Lung (tissue), 12 donors: ENCODE data around the gene PCSK5. TPM values are rescaled to one million over a fixed set of nuclear protein-coding genes. Genes with fewer than 3 reads are reported as not detected.
A peak's percentile ranks its signal among the peaks of the same experiment; 100 is the strongest.

Experiments used
- ATAC-seq: fragments of 200-7000 bp; cut with Tn5 transposase; one replicate; pipeline ENCODE4 v1.9.1; 2020; ENCODE audit warnings: moderate number of reproducible peaks; ENCODE audit not compliant: insufficient read depth, low FRiP score
- DNase-seq, 3 donors: peaks; one replicate each; pipeline ENCODE4 v3.0.0-alpha.2; 2013 to 2017
- H3K27ac ChIP-seq, 2 donors: one replicate each; pipeline ENCODE4 v1.5.1; 2013; ENCODE audit warnings: mild to moderate bottlenecking in 2 of 2, moderate library complexity in 2 of 2, control low read depth in 1 of 2, inconsistent platforms in 1 of 2, low read depth in 1 of 2, low read length in 1 of 2
- H3K27me3 ChIP-seq, 3 donors: one replicate each; pipeline ENCODE4 v1.5.1; 2013; ENCODE audit warnings: low read length in 2 of 3; ENCODE audit not compliant: control insufficient read depth in 3 of 3, insufficient read depth in 3 of 3
- H3K36me3 ChIP-seq, 4 donors: one replicate each; pipeline ENCODE4 v1.5.1; 2013; ENCODE audit warnings: low read length in 4 of 4, mild to moderate bottlenecking in 1 of 4, moderate library complexity in 1 of 4; ENCODE audit not compliant: control insufficient read depth in 4 of 4, insufficient read depth in 4 of 4
- H3K4me1 ChIP-seq, 5 donors: one replicate each; pipeline ENCODE4 v1.5.1; 2013; ENCODE audit warnings: low read length in 5 of 5, mild to moderate bottlenecking in 2 of 5, moderate library complexity in 1 of 5; ENCODE audit not compliant: control insufficient read depth in 5 of 5, insufficient read depth in 5 of 5
- H3K4me3 ChIP-seq: one replicate; pipeline ENCODE4 v1.5.1; 2013; ENCODE audit warnings: mild to moderate bottlenecking, control low read depth, moderate library complexity
- H3K9ac ChIP-seq, 2 donors: one replicate each; pipeline ENCODE4 v1.5.1; 2013; ENCODE audit warnings: low read length in 2 of 2, control low read depth in 1 of 2; ENCODE audit not compliant: insufficient read depth in 1 of 2
- H3K9me3 ChIP-seq, 4 donors: one replicate each; pipeline ENCODE4 v1.5.1; 2013; ENCODE audit warnings: low read length in 3 of 4, mild to moderate bottlenecking in 1 of 4, moderate library complexity in 1 of 4; ENCODE audit not compliant: control insufficient read depth in 4 of 4, insufficient read depth in 3 of 4
- CTCF ChIP-seq: IDR thresholded peaks from 2 replicates; pipeline ENCODE4 v1.5.1; 2012; ENCODE audit warnings: mild to moderate bottlenecking; ENCODE audit errors: control extremely low read depth, extremely low read depth
- WGBS, 2 donors: extraction: QIAGEN DNeasy Blood & Tissue Kit; methylation state at CpG; one replicate each; pipeline ENCODE4 v1.1.7; 2013; 5-methylcytosine and 5-hydroxymethylcytosine counted together
- polyA plus RNA-seq, 2 donors: library from polyadenylated mRNA; stranded (reverse); fragments of 200-250 nt; gene quantifications; one replicate each; pipeline ENCODE4 v1.2.1, GENCODE V29; 2013
- total RNA-seq, 2 donors: library from RNA; depleted of rRNA in 1 of 2; stranded (reverse); fragments of >200 nt in 1 of 2; gene quantifications; one replicate each; pipeline ENCODE4 v1.2.1, GENCODE V29; 2014 to 2021
- donor health status: control.
- donor health status: control.
- donor health status: Bipolar disorder and iron deficiency.
- donor health status: healthy.
- donor health status: DM: yes; HTN: yes; CAD: no.

Gene PCSK5
- total and polyA plus RNA-seq, 4 donors, result 1.9 to 28.2 (median 13.6) TPM

GRCh38 chr9:76099516-76099915 is 209.0 kb downstream of the PCSK5 start:
- Histone ChIP-seq H3K36me3 (peaks cover 0 to 9% (median 0%) of the 10 kb centered on the region in 4 donors), H3K4me3 (no peak overlapping the region), H3K4me1 (peaks cover 2 to 24% (median 10%) of the 10 kb centered on the region in 5 donors), H3K27ac (no peak overlapping the region), H3K9me3 (peaks cover 0 to 2% (median 0%) of the 10 kb centered on the region in 4 donors), H3K9ac (no peak overlapping the region), H3K27me3 (no peaks in the 10 kb centered on the region)
- DNase-seq, result no peak
- WGBS, 2 donors, result 46 to 58% methylated on average over 8 of the region's 8 CpGs
- no peak for TF ChIP-seq CTCF
- ATAC-seq, result no peak

GRCh38 chr9:76101075-76101474 is 210.6 kb downstream of the PCSK5 start:
- Histone ChIP-seq H3K9me3 (no peaks in the 10 kb centered on the region), H3K27ac (no peak overlapping the region), H3K9ac (no peak overlapping the region), H3K36me3 (peaks cover 0 to 9% (median 0%) of the 10 kb centered on the region in 4 donors), H3K4me1 (peaks cover 0 to 25% (median 10%) of the 10 kb centered on the region in 5 donors), H3K4me3 (no peak overlapping the region), H3K27me3 (no peaks in the 10 kb centered on the region)
- ATAC-seq, result no peak
- DNase-seq, result no peak
- no peak for TF ChIP-seq CTCF
- WGBS, 2 donors, result 27 to 31% methylated on average over 5 of the region's 5 CpGs

GRCh38 chr9:76101491-76101890 is 211.0 kb downstream of the PCSK5 start:
- no peak overlapping the region for H3K27ac ChIP-seq
- no peak overlapping the region for H3K4me3 ChIP-seq
- DNase-seq, result peak in 2 of 3 donors; percentile 46 to 52
- no peaks in the 10 kb centered on the region for H3K27me3 ChIP-seq
- H3K9me3 ChIP-seq, result no peaks in the 10 kb centered on the region
- no peak overlapping the region for H3K9ac ChIP-seq
- H3K4me1 ChIP-seq, result peaks cover 0 to 25% (median 10%) of the 10 kb centered on the region in 5 donors
- ATAC-seq, result no peak
- no peak for TF ChIP-seq CTCF
- 89 to 97% methylated on average over 1 of the region's 1 CpG for WGBS, 2 donors
- H3K36me3 ChIP-seq, result peaks cover 0 to 9% (median 0%) of the 10 kb centered on the region in 4 donors

- Histone ChIP-seq H3K36me3 (peaks cover 0 to 9% (median 0%) of the 10 kb centered on the region in 4 donors), H3K9me3 (no peaks in the 10 kb centered on the region), H3K4me3 (no peak overlapping the region), H3K4me1 (peaks cover 0 to 25% (median 10%) of the 10 kb centered on the region in 5 donors), H3K27me3 (no peaks in the 10 kb centered on the region), H3K9ac (no peak overlapping the region), H3K27ac (no peak overlapping the region)
- DNase-seq (no peak), ATAC-seq (no peak)
- TF ChIP-seq CTCF, result no peak
- WGBS, 2 donors, result 84 to 86% methylated on average over 4 of the region's 4 CpGs
Measured at GRCh38 chr9:76101947-76102346, 211.5 kb downstream of the PCSK5 start.
